PC-9 (cell line): ENCODE results near the gene ANKS6.

Experiments
- EZH2 ChIP-seq: fragments of 200-600 bp; sonication (generic); IDR thresholded peaks from 2 replicates; pipeline ENCODE4 v1.8.0; 2017; ENCODE audit warnings: antibody characterized with exemption, low read depth
- TF ChIP-seq, protein P1 (sequence below): fragments of 200-600 bp; sonication (generic); conservative IDR thresholded peaks from 2 replicates; pipeline ENCODE4 v1.6.1; 2017; ENCODE audit warnings: mixed run types, antibody characterized with exemption, mild to moderate bottlenecking, moderate library complexity

DNA sequence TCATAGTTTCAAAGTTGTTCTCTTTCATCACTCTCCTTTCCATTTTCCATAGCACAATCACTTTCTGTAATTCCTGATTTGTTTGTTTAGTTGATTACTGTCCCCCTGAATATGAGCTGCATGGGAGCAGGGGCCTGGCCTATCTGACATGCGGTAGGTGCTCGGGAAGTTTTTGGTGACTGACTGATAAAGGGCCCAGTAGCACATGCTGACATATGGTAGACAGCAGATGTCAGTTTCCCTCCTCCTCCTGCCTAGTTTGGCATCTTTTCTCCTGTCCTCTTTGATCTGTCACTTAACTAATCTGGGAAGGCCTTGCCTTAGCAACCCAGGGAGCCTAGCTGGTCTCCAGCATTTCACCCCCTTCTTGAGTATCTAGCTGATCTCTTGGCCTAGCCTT is 25.5 kb upstream of the ANKS6 start:
- TF ChIP-seq, protein P1, sequence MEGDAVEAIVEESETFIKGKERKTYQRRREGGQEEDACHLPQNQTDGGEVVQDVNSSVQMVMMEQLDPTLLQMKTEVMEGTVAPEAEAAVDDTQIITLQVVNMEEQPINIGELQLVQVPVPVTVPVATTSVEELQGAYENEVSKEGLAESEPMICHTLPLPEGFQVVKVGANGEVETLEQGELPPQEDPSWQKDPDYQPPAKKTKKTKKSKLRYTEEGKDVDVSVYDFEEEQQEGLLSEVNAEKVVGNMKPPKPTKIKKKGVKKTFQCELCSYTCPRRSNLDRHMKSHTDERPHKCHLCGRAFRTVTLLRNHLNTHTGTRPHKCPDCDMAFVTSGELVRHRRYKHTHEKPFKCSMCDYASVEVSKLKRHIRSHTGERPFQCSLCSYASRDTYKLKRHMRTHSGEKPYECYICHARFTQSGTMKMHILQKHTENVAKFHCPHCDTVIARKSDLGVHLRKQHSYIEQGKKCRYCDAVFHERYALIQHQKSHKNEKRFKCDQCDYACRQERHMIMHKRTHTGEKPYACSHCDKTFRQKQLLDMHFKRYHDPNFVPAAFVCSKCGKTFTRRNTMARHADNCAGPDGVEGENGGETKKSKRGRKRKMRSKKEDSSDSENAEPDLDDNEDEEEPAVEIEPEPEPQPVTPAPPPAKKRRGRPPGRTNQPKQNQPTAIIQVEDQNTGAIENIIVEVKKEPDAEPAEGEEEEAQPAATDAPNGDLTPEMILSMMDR, result no peak
- TF ChIP-seq EZH2, result no peak
